ENCODE measurements around the gene MAP3K14. TPM values are rescaled to one million over a fixed set of nuclear protein-coding genes. Genes with fewer than 3 reads are reported as not detected.

MAP3K14 gene
- total and polyA plus RNA-seq, 2 experiments from 2014 or later, result 2.3 to 3.0 TPM

DNA sequence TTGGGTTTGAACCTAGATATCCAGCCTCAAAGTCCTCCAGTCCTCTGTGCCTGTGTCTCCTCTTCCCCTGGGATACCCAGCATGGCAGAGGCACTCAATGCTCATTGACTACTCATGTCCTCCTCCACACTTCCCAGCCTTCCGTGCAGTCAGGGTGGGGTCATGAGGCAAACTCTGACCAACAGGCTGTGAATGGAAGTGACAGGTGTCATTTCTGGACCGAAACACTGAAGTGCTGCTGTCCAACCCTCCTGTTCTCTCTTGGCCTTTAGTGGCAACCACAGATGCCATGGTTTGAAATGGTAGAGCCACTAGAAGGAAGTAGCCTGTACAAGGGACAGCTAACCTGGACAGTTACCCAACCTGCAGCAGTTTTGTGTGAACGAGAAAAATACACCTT is 46.7 kb upstream of the MAP3K14 start:
- TF ChIP-seq EZH2 (IDR thresholded peaks at IDR 0.05; ENCODE audit: borderline replicate concordance), result no peak
- TF ChIP-seq EZH2phosphoT487 (IDR thresholded peaks at IDR 0.05; ENCODE audit: low read depth, severe bottlenecking, unreplicated experiment), result no peak
- no peak for TF ChIP-seq CTCF (IDR thresholded peaks at IDR 0.05; ENCODE audit: poor library complexity)
- Histone ChIP-seq H4K20me1 (ENCODE audit: insufficient read depth, poor library complexity, severe bottlenecking) (no peaks in the 10 kb centered on the region), H3K36me3 (replicated peaks; ENCODE audit: insufficient read depth, low read depth) (no peaks in the 10 kb centered on the region), H3K4me1 (ENCODE audit: insufficient read depth) (no peaks in the 10 kb centered on the region), H3K27me3 (no peaks in the 10 kb centered on the region), H3K4me3 (no peak overlapping the region), H3K79me2 (no peaks in the 10 kb centered on the region), H3K4me2 (no peak overlapping the region), H3K27ac (no peak overlapping the region), H3K9me3 (ENCODE audit: low read depth) (no peaks in the 10 kb centered on the region), H2AFZ (no peak overlapping the region), H3K9me2 (replicated peaks; ENCODE audit: insufficient read depth) (no peaks in the 10 kb centered on the region)
- no peak for DNase-seq (ENCODE audit: low spot score)
- WGBS (ENCODE audit: low lambda C conversion rate, missing lambda C conversion rate), result 90% methylated on average over 3 of the region's 3 CpGs

DNA sequence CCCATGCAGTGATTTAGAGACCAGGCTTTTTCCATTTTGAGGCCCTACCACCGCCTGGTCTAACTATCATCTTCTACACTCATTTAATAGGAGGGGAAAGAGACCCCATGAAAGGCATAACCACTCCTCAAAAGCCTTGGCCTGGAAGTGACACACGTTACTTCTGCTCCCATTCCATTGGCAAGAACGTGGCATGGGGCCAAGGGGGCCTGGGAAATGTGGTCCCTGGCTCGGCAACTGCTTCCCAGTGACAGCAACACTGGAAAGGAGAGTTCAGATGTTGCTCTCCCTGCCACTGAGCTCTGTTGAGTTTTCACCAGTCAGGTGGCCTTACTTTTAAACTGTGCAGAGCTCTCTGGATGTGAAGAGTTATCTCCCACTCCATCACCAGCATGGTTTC is 45.2 kb upstream of the MAP3K14 start:
- no peaks in the 10 kb centered on the region for H3K36me3 ChIP-seq (replicated peaks; ENCODE audit: insufficient read depth, low read depth)
- H3K9me2 ChIP-seq (replicated peaks; ENCODE audit: insufficient read depth), result no peaks in the 10 kb centered on the region
- H3K4me2 ChIP-seq, result no peak overlapping the region
- H3K27me3 ChIP-seq, result no peaks in the 10 kb centered on the region
- H3K4me1 ChIP-seq (ENCODE audit: insufficient read depth), result no peaks in the 10 kb centered on the region
- no peak overlapping the region for H3K27ac ChIP-seq
- H3K4me3 ChIP-seq, result no peak overlapping the region
- no peak overlapping the region for H2AFZ ChIP-seq
- TF ChIP-seq EZH2phosphoT487 (IDR thresholded peaks at IDR 0.05; ENCODE audit: low read depth, severe bottlenecking, unreplicated experiment) (no peak), CTCF (IDR thresholded peaks at IDR 0.05; ENCODE audit: poor library complexity) (no peak), EZH2 (IDR thresholded peaks at IDR 0.05; ENCODE audit: borderline replicate concordance) (no peak)
- WGBS (ENCODE audit: low lambda C conversion rate, missing lambda C conversion rate), result 80% methylated on average over 4 of the region's 4 CpGs
- no peak for DNase-seq (ENCODE audit: low spot score)
- no peaks in the 10 kb centered on the region for H3K9me3 ChIP-seq (ENCODE audit: low read depth)
- H3K79me2 ChIP-seq, result no peaks in the 10 kb centered on the region
- H4K20me1 ChIP-seq (ENCODE audit: insufficient read depth, poor library complexity, severe bottlenecking), result no peaks in the 10 kb centered on the region

- 88% methylated on average over 3 of the region's 3 CpGs for WGBS (ENCODE audit: low lambda C conversion rate, missing lambda C conversion rate)
- H3K27me3 ChIP-seq, result no peaks in the 10 kb centered on the region
- H3K9me3 ChIP-seq (ENCODE audit: low read depth), result no peaks in the 10 kb centered on the region
- TF ChIP-seq CTCF (IDR thresholded peaks at IDR 0.05; ENCODE audit: poor library complexity), result no peak
- H3K4me1 ChIP-seq (ENCODE audit: insufficient read depth), result no peaks in the 10 kb centered on the region
- no peak overlapping the region for H3K4me3 ChIP-seq
- H3K27ac ChIP-seq, result no peak overlapping the region
- H3K4me2 ChIP-seq, result no peak overlapping the region
- no peak overlapping the region for H2AFZ ChIP-seq
- DNase-seq (ENCODE audit: low spot score), result no peak
- H3K79me2 ChIP-seq, result no peaks in the 10 kb centered on the region
- H3K9me2 ChIP-seq (replicated peaks; ENCODE audit: insufficient read depth), result no peaks in the 10 kb centered on the region
- H3K36me3 ChIP-seq (replicated peaks; ENCODE audit: insufficient read depth, low read depth), result no peaks in the 10 kb centered on the region
- H4K20me1 ChIP-seq (ENCODE audit: insufficient read depth, poor library complexity, severe bottlenecking), result no peaks in the 10 kb centered on the region
These were observed 44.6 kb upstream of the MAP3K14 start for GRCh38 chr17:45361451-45361850.

- no peak for DNase-seq (ENCODE audit: low spot score)
- 90% methylated on average over 5 of the region's 5 CpGs for WGBS (ENCODE audit: low lambda C conversion rate, missing lambda C conversion rate)
- Histone ChIP-seq H4K20me1 (ENCODE audit: insufficient read depth, poor library complexity, severe bottlenecking) (no peaks in the 10 kb centered on the region), H3K27ac (no peak overlapping the region), H3K4me3 (no peak overlapping the region), H3K27me3 (no peaks in the 10 kb centered on the region), H3K9me2 (replicated peaks; ENCODE audit: insufficient read depth) (no peaks in the 10 kb centered on the region), H3K79me2 (no peaks in the 10 kb centered on the region), H3K4me1 (ENCODE audit: insufficient read depth) (no peaks in the 10 kb centered on the region), H2AFZ (no peak overlapping the region), H3K4me2 (no peak overlapping the region), H3K9me3 (ENCODE audit: low read depth) (no peaks in the 10 kb centered on the region), H3K36me3 (replicated peaks; ENCODE audit: insufficient read depth, low read depth) (no peaks in the 10 kb centered on the region)
- TF ChIP-seq CTCF (IDR thresholded peaks at IDR 0.05; ENCODE audit: poor library complexity), result no peak
- TF ChIP-seq EZH2phosphoT487 (IDR thresholded peaks at IDR 0.05; ENCODE audit: low read depth, severe bottlenecking, unreplicated experiment), result no peak
- TF ChIP-seq EZH2 (IDR thresholded peaks at IDR 0.05; ENCODE audit: borderline replicate concordance), result no peak
These were observed 40.7 kb upstream of the MAP3K14 start for GRCh38 chr17:45357364-45357997.
